Measurements from ENCODE around the gene SELENOF.
"Not testable (repeated sequence)": the region's sequence is repeated elsewhere in the genome, so short reads cannot be mapped to it uniquely, and the experiment has no call there.

The SELENOF gene

DNA sequence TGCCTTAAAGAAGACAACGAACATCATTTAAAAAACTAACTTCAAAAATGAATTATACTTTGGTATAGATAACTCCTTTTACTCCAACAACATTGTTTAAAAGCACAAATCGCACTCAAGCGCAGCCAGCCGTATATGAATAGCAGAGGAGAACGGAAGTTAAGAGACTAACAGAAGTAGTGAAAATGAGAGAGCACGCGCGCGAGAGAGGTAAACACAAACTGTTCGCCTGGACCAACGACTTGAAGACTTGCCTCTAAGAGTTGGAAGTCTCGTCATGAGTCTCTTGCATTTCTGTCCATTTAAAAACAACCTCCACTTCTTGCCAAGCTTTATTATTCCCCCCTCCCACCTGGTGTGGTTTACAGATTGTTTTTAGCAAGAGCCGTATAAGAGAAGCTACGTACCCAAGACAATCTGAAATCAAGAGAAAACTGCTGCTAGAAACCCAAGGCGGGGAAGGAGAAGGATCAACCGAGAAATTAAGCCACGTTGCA, 479 bp downstream of the SELENOF start:
- TF ChIP-seq, protein P1, sequence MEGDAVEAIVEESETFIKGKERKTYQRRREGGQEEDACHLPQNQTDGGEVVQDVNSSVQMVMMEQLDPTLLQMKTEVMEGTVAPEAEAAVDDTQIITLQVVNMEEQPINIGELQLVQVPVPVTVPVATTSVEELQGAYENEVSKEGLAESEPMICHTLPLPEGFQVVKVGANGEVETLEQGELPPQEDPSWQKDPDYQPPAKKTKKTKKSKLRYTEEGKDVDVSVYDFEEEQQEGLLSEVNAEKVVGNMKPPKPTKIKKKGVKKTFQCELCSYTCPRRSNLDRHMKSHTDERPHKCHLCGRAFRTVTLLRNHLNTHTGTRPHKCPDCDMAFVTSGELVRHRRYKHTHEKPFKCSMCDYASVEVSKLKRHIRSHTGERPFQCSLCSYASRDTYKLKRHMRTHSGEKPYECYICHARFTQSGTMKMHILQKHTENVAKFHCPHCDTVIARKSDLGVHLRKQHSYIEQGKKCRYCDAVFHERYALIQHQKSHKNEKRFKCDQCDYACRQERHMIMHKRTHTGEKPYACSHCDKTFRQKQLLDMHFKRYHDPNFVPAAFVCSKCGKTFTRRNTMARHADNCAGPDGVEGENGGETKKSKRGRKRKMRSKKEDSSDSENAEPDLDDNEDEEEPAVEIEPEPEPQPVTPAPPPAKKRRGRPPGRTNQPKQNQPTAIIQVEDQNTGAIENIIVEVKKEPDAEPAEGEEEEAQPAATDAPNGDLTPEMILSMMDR (IDR thresholded peaks at IDR 0.05; ENCODE audit: insufficient read depth, low read depth, low read length, missing control alignments) = no peak
- peak overlapping the region; percentile 98 for H3K4me3 ChIP-seq (ENCODE audit: low read depth, low read length)
- peak; percentile 79 for DNase-seq (ENCODE audit: low read depth)

DNA sequence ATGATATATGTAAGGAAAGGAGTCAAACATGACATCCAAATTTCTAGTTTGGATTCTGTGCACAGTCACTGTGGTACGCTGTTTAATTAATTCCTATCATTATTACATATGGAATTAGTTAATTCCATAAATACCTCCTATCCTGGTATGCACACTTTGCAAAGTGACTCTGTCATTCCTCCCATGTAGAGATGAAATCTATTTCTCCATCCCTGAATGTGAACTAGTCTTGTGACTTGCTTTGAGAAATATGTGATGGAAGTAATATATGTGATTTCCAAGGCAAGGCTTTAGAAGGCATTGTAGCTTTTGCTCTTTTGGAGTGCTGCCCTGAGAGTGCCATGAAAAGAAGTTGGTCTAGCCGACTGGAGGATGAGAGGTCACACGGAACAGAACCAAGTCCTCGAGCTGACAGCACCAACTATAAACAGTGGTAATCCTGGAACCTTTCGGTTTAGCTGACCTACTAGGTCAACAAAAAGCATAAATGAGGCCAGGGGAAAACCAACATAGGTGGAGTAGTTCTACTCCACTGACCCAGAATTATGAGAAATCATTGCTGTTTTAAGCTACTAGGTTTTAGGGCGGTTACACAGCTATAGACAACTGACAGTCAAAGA, 1.5 kb downstream of the SELENOF start:
- TF ChIP-seq, protein P1 (IDR thresholded peaks at IDR 0.05; ENCODE audit: insufficient read depth, low read depth, low read length, missing control alignments) = no peak
- DNase-seq (ENCODE audit: low read depth) = peak; percentile 55
- H3K4me3 ChIP-seq (ENCODE audit: low read depth, low read length) = peak overlapping the region; percentile 98

GRCh38 chr1:86906419-86906818, 7.5 kb downstream of the SELENOF start:
- H3K4me3 ChIP-seq (ENCODE audit: low read depth, low read length) = no peak overlapping the region

DNA sequence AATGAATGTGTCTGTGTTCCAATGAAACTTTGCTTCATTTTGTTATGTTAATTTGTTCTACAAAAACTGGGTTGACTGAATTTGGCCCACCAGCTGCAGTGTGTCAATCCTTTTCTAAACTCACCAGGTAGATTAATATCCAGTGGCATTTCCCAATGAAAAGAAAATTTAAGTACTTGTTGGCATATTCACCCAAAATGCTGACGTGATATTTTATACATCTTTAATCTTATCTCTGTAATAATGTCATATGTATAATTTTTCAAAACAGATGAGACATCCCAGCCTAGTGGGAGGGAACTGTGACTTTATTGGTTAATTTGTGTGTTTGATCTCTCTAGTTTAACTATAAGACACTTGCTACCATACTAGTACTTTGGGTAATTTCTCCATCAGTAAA, 8.1 kb downstream of the SELENOF start:
- no peak for DNase-seq (ENCODE audit: low read depth)
- TF ChIP-seq, protein P1 (IDR thresholded peaks at IDR 0.05; ENCODE audit: insufficient read depth, low read depth, low read length, missing control alignments) = no peak
- H3K4me3 ChIP-seq (ENCODE audit: low read depth, low read length) = no peak overlapping the region

More at GRCh38 chr1:86906419-86906818, 7.5 kb downstream of the SELENOF start:
- TF ChIP-seq, protein P1 (IDR thresholded peaks at IDR 0.05; ENCODE audit: insufficient read depth, low read depth, low read length, missing control alignments) = no peak
- DNase-seq (ENCODE audit: low read depth) = no peak

GRCh38 chr1:86899401-86899800, 14.5 kb downstream of the SELENOF start:
- H3K4me3 ChIP-seq (ENCODE audit: low read depth, low read length); DNase-seq (ENCODE audit: low read depth): not testable (repeated sequence)

DNA sequence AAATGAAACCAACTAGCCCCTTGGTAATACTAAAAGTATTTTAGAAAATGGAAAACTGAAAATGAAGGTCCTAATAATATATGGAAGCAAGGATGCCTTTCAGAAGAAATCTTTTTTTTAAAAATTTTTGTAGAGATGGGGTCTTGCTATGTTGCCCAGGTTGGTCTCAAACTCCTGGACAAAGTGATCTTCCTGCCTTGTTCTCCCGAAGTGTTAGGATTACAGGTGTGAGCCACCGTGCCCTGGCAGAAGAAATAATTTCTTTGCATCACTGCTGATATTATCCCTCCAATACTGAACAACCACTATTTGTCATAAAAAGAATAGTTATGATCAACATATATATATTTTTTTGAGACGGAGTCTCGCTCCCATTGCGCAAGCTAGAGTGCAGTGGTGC, 25.6 kb downstream of the SELENOF start:
- H3K4me3 ChIP-seq (ENCODE audit: low read depth, low read length) = no peak overlapping the region
- TF ChIP-seq, protein P1 (IDR thresholded peaks at IDR 0.05; ENCODE audit: insufficient read depth, low read depth, low read length, missing control alignments) = no peak
- DNase-seq (ENCODE audit: low read depth) = no peak

DNA sequence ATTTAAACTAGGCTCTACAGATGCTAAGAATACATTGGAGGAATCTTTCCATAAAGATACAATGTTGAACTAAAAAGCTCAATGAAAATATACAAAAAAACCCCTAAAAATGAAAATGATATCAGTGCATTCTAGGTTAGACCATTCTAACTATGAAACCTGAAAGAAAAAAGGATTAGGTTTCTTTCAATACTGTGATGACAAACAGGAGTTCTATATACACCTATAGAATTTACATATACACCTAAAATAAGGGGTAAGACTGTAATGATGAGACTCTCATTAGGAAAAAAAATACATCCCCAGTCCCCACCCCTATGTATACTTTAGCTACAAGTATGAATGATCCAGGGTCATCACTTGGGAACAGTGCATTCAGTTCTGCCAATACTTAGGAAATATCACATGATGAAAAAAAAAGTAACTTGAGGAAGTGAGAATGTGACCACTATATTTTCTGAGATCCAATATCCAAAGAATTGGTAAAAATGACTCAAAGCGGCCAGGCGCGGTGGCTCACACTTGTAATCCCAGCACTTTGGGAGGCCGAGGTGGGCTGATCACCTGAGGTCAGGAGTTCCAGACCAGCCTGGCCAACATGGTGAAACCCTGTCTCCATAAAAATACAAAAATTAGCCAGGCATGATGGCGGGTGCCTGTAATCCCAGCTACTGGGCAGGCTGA, 26.3 kb downstream of the SELENOF start:
- peak; percentile 21 for DNase-seq (ENCODE audit: low read depth)
- TF ChIP-seq, protein P1 (IDR thresholded peaks at IDR 0.05; ENCODE audit: insufficient read depth, low read depth, low read length, missing control alignments) = no peak
- no peak overlapping the region for H3K4me3 ChIP-seq (ENCODE audit: low read depth, low read length)

All from GM12865 (cell line).